Superior temporal gyrus (tissue), 1 donor: Measurements from ENCODE around the gene CDH12.
"Not testable (repeated sequence)": the region's sequence is repeated elsewhere in the genome, so short reads cannot be mapped to it uniquely, and the experiment has no call there.

Source experiments
- DNase-seq: peaks from one replicate; pipeline ENCODE4 v3.0.0-alpha.2; 2016; ENCODE audit errors: extremely low spot score

The CDH12 gene

GRCh38 chr5:22650511-22650910, 202.6 kb downstream of the CDH12 start:
- no peak for DNase-seq

GRCh38 chr5:22649074-22649473, 204.1 kb downstream of the CDH12 start:
- no peak for DNase-seq

- DNase-seq: no peak
Observed at GRCh38 chr5:22644859-22645258, 208.3 kb downstream of the CDH12 start.

GRCh38 chr5:22643356-22643755, 209.8 kb downstream of the CDH12 start:
- DNase-seq: no peak

- no peak for DNase-seq
Observed at GRCh38 chr5:22631683-22632082, 221.5 kb downstream of the CDH12 start.

GRCh38 chr5:22627029-22627428, 226.1 kb downstream of the CDH12 start:
- no peak for DNase-seq

- DNase-seq: no peak
Observed at GRCh38 chr5:22625451-22625850, 227.7 kb downstream of the CDH12 start.

GRCh38 chr5:22621084-22621483, 232.1 kb downstream of the CDH12 start:
- no peak for DNase-seq

- DNase-seq: no peak
Observed at GRCh38 chr5:22615964-22616363, 237.2 kb downstream of the CDH12 start.

GRCh38 chr5:22614486-22615094, 238.6 kb downstream of the CDH12 start:
- no peak for DNase-seq

- no peak for DNase-seq
Observed at GRCh38 chr5:22612928-22613327, 240.2 kb downstream of the CDH12 start.

- DNase-seq: no peak
Observed at GRCh38 chr5:22611327-22611726, 241.8 kb downstream of the CDH12 start.

- not testable (repeated sequence) for DNase-seq
Observed at GRCh38 chr5:22607498-22607897, 245.6 kb downstream of the CDH12 start.

- DNase-seq: no peak
Observed at GRCh38 chr5:22605473-22605872, 247.7 kb downstream of the CDH12 start.

- DNase-seq: no peak
Observed at GRCh38 chr5:22604711-22605110, 248.4 kb downstream of the CDH12 start.

GRCh38 chr5:22598796-22599195, 254.3 kb downstream of the CDH12 start:
- no peak for DNase-seq

GRCh38 chr5:22596404-22596970, 256.7 kb downstream of the CDH12 start:
- DNase-seq: peak; percentile 29

GRCh38 chr5:22594491-22594890, 258.7 kb downstream of the CDH12 start:
- no peak for DNase-seq

- DNase-seq: no peak
Observed at GRCh38 chr5:22593592-22593991, 259.6 kb downstream of the CDH12 start.

GRCh38 chr5:22591461-22591860, 261.7 kb downstream of the CDH12 start:
- no peak for DNase-seq

- DNase-seq: no peak
Observed at GRCh38 chr5:22590677-22591268, 262.4 kb downstream of the CDH12 start.

- no peak for DNase-seq
Observed at GRCh38 chr5:22577711-22578110, 275.4 kb downstream of the CDH12 start.

GRCh38 chr5:22577006-22577405, 276.1 kb downstream of the CDH12 start:
- no peak for DNase-seq

- no peak for DNase-seq
Observed at GRCh38 chr5:22572941-22573340, 280.2 kb downstream of the CDH12 start.
